GM18909 (cell line): ENCODE measurements around the gene RAD51B.

Source experiments
- ATAC-seq: cut with Tn5 transposase; IDR thresholded peaks from one replicate; pipeline ENCODE4 v1.9.1; 2021; ENCODE audit warnings: mild to moderate bottlenecking; ENCODE audit not compliant: unreplicated experiment, poor library complexity

RAD51B gene

GRCh38 chr14:68458253-68458652, 638.7 kb downstream of the RAD51B start:
- no peak for ATAC-seq

- ATAC-seq: no peak
Observed at GRCh38 chr14:68458840-68459469, 639.4 kb downstream of the RAD51B start.

- ATAC-seq: no peak
Observed at GRCh38 chr14:68459480-68460136, 640.0 kb downstream of the RAD51B start.

GRCh38 chr14:68460541-68460940, 641.0 kb downstream of the RAD51B start:
- no peak for ATAC-seq

DNA sequence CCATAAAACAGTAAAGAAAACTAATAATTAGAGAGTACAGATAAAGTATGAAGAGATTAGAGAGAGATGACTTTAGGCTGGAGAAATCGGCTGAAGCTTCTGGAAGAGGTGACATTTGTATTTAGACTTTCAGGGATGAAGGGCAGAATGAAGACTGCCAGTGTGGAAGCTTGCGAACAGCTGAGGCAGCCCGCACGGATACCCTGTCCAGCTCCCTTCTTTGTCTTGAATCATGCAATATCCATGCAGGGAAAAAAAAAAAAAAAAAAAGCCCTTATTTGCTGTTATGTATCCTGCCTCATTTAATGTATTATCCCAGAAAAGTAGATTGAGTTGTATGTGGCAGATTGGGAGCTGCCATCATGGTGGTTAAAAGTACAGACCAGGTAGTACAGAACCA, 641.5 kb downstream of the RAD51B start:
- no peak for ATAC-seq

GRCh38 chr14:68462683-68463082, 643.1 kb downstream of the RAD51B start:
- ATAC-seq: no peak

- no peak for ATAC-seq
Observed at GRCh38 chr14:68463299-68463698, 643.7 kb downstream of the RAD51B start.

- ATAC-seq: no peak
Observed at GRCh38 chr14:68463705-68464374, 644.3 kb downstream of the RAD51B start.

DNA sequence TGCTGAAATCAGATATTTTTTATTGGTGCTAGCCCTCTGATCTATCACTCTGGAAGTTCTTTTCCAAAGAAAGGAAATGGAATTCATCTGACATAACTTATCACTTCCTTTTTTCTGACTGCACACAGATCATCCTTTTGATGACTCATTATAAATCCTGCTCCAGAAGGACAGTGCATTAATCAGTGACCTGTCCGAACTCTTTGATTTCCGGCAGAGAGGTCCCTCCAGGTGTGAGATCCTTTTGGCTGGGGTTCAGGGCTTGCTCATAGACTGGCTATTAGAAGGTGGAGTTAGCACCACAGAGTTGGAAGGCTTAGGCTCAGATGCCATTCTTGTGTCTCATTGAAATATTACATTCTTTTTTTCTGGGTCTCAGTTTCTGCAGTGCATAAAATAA, 645.1 kb downstream of the RAD51B start:
- ATAC-seq: no peak

DNA sequence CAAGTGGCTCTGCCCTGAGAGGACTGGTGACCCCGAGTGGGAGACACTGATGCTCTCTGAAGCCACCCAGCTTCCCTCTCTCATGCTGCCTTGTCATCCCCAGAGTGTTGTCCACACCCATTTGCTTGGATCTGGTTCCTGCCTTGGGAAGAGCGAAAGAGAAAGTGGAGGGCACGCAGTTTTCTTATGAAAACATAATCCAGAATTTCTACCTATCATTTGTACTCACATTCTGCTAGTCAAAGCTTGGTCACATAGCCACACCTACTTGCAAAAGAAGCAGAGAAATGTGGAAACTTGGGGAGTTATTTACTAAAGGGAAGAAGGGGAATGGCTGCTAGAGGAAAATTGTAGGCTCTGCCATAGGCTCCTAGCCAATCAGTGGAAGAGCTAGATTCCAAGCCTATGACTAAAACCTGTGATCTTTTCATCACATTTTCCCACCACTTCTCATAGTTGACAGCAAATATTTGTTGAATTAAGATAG, 647.0 kb downstream of the RAD51B start:
- ATAC-seq: no peak

- ATAC-seq: no peak
Observed at GRCh38 chr14:68467425-68467824, 647.8 kb downstream of the RAD51B start.

- ATAC-seq: no peak
Observed at GRCh38 chr14:68468437-68469207, 649.0 kb downstream of the RAD51B start.

DNA sequence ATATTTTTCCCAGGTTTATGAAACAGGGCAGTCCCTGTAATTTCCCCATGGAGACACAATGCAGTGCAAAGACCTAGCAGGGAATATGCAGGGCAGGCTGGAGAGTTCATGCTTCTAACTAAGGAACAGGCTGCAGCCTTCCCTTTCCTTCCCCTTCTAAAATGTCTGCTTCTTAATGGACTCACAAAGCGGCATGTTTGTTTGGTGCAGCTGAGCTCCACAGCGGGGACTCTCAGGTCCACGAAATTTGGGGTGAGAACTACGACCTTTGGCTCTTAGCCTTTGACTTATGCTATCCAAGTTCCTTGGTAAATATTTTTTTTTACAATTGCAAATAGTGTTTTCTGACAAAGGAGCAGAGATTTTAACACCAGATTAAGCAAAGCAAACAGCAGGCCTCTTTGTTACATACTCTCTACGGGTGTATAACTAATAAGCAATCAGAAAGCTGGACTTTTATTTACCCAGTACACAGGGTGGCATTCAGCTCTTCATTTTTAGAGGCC, 649.7 kb downstream of the RAD51B start:
- no peak for ATAC-seq

DNA sequence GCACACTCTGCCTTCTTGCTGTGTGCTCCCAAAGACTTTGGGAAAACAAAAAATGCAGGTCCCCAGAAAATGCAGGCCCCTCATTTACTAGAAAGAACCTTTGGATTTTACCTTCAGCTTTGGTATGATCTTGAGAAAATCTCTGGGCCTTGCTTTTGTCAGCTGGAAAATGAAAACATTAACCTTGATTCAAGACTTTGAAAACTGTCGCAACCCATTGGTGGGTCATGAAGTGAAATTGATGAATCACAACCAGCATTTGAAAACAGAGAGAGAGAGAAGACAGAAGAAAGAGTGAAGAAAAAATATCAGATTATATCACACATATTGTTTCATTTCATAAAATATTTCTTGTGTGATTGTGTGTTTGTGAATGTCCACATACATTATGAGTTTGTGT, 650.8 kb downstream of the RAD51B start:
- no peak for ATAC-seq

DNA sequence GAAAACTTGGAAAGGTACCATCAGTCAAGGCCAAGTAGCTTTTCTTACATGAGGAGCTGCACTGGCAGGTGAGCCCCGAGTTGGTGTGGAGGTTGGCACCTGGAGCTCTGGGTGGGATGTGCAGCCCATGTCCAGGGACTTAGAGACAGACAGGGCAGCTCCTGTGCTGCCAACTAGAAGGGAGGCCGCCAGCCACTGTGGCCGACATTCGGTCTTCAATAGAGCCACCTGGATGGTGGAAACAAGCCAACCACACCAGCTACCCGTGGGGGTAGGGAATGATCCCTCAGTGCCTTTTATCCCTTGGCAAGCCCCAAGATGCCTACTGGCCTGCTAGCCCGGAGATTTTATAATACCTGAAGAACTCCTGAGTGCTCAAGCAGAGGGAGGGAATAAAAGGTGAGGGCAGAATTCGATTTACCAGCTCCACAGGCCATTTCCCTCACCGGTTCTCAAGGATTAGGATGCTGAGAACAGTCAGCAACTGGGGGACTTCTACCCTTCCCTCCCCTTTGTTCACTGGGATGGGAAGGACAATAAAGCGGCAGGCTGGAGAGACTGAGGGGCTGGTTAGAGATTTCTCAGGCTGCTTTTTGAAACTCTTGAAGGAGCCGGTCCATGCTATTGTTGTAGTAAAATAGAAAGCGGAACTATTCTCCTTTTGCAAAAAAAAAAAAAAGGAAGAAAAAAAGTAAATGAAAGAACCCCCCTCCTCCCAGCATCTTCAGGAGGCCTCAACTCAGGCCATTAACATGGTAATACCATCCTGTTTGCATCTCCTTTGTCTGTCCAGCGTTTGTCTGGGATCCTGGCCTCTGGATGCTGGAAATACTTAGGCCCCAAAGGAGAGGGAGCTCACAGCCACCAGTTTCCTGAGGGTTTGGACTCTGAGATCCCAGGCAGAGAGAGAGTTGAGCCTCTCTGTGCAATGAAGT, 651.7 kb downstream of the RAD51B start:
- ATAC-seq: no peak

DNA sequence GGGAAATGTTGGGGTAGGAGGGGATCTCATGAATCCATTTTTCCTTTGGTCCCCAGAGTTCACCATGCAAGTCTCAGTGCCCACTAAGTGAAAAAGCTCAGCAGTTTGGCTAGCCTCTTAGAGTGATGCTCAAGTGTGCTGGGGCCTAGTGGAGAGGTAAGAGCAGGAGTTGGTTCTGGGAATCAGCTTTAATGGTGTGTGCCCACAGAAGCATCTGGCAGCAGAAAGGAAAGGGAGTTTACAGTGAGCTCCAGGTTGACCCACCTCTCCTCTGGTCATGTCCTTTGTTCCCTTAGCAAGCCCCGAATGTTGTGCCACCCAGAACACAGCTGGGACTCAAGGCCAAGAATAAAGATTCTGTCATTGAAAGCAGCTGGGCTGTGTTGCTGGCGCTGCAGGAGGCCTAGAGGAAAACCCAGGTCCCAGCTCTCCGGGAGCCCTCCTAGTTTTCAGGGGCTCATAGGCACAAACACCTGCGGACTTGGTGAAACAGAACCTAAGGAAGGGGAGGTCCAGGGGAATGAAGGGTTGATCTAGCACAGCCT, 652.5 kb downstream of the RAD51B start:
- no peak for ATAC-seq

DNA sequence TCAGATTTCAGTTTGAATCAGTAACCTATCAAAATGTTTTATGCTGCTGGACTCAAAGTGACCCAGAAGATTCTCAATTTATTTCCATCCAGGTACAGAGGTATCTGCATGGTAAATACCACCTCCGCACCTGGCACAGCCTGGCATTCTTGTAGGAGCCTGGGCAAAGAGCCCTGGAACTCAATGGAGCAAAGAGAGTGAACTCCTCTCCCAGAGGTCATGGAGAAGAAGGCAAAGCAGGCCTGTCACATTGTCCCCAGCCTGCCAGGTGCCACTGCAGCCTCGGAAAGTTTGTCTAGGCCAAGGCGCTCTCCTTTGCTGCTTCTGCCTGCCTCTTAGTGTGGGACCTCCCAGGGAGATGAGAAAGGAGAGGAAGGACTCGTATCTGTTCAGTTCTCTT, 653.5 kb downstream of the RAD51B start:
- ATAC-seq: no peak

GRCh38 chr14:68473794-68474193, 654.2 kb downstream of the RAD51B start:
- ATAC-seq: no peak

- no peak for ATAC-seq
Observed at GRCh38 chr14:68474741-68475140, 655.2 kb downstream of the RAD51B start.
